Activated CD4-positive, alpha-beta memory T cell treated with anti-CD3 and anti-CD28 coated beads, Interleukin-2, amount 10 ng/mL, durations not matched to agents 7 days and 5 days (primary cell): ENCODE measurements around the gene PMPCB. TPM values are rescaled to one million over a fixed set of nuclear protein-coding genes. Genes with fewer than 3 reads are reported as not detected.

Source experiments
- CTCF ChIA-PET: fragments of 350-600 bp; sonication (Branson Sonifier 250); formaldehyde crosslinking; loops from one replicate; lab custom pipeline; 2021; ENCODE audit warnings: antibody characterized with exemption, inconsistent platforms; lab: Charles Lee
- POLR2A ChIA-PET: fragments of 350-600 bp; sonication (Branson Sonifier 250); formaldehyde crosslinking; loops from one replicate; lab custom pipeline; 2021; ENCODE audit warnings: antibody characterized with exemption; lab: Charles Lee
- DNase-seq: peaks from one replicate; pipeline ENCODE4 v3.0.0-alpha.2; 2020
- H3K27ac Mint-ChIP-seq: one replicate; pipeline ENCODE4 v1.8.0; 2021; ENCODE audit warnings: mild to moderate bottlenecking, mixed read lengths
- H3K27me3 Mint-ChIP-seq: one replicate; pipeline ENCODE4 v1.8.0; 2021; ENCODE audit warnings: mixed read lengths
- H3K36me3 Mint-ChIP-seq: one replicate; pipeline ENCODE4 v1.8.0; 2021; ENCODE audit warnings: low read depth, mixed read lengths
- H3K4me1 Mint-ChIP-seq: one replicate; pipeline ENCODE4 v1.8.0; 2021; ENCODE audit warnings: mixed read lengths
- H3K4me3 Mint-ChIP-seq: one replicate; pipeline ENCODE4 v1.8.0; 2021; ENCODE audit warnings: mild to moderate bottlenecking, mixed read lengths
- H3K9me3 Mint-ChIP-seq: one replicate; pipeline ENCODE4 v1.8.0; 2021; ENCODE audit warnings: mixed read lengths
- total RNA-seq, 2 experiments: library from RNA; stranded (reverse); gene quantifications; one replicate each; pipeline ENCODE4 v1.2.3, GENCODE V29; 2021

PMPCB gene
- total RNA-seq, 2 experiments from 2014 or later = 63.9 TPM

DNA sequence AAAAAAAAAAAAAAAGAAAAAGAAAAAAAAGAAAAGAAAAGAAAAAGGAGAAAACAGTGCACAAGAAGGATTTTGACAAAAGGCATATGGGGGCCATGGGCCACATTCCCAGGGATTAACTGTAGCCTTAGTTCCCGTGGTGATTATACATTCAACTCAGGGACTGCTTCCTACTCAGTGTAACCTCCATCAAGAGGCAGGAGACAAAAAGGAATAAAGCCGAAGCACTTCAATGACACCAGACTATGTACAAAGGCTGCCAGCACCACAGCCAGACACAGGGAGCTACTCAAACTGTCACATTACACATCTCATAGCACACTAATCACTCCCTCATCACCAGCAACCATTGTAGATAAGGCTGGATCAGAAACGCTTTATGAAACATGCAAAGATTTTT is 5.1 kb upstream of the PMPCB start:
- H3K4me1 Mint-ChIP-seq = peaks cover 16% of the 10 kb centered on the region
- H3K36me3 Mint-ChIP-seq = no peaks in the 10 kb centered on the region
- DNase-seq = no peak
- no peak overlapping the region for H3K4me3 Mint-ChIP-seq
- no peaks in the 10 kb centered on the region for H3K9me3 Mint-ChIP-seq
- ChIA-PET POLR2A (no interaction called here), CTCF (interaction anchor here (0.6 to 0.7 kb wide), 2 partner anchors 12 to 70 kb away, joined by 3 to 5 read pairs; no protein-coding TSS in a partner anchor)
- H3K27ac Mint-ChIP-seq = no peak overlapping the region
- peaks cover 13% of the 10 kb centered on the region for H3K27me3 Mint-ChIP-seq

DNA sequence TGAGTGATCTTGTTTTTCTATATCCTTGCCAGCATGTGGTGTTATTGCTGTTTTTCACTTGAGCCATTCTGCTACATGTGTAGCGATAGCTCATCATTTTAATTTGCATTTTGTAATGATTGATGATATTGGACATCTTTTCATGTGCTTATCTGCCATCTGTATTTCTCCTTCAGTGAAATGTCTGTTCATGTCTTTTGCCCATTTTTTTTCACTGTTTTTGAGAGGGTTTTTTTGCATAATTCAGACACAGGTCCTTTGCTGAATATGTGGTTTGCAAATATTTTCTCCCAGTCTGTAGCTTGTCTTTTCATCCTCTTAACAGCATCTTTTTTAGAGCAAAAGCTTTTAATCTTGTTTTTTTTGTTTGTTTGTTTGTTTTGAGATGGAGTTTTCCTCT is 3.7 kb upstream of the PMPCB start:
- Mint-ChIP-seq H3K4me3 (no peak overlapping the region), H3K9me3 (no peaks in the 10 kb centered on the region), H3K27me3 (peaks cover 13% of the 10 kb centered on the region), H3K4me1 (peaks cover 24% of the 10 kb centered on the region), H3K36me3 (peaks cover 6% of the 10 kb centered on the region), H3K27ac (no peak overlapping the region)
- ChIA-PET CTCF (interaction anchor here (1.3 kb wide), 1 partner anchor 116 kb away, joined by 3 read pairs; no protein-coding TSS in a partner anchor), POLR2A (no interaction called here)
- no peak for DNase-seq

DNA sequence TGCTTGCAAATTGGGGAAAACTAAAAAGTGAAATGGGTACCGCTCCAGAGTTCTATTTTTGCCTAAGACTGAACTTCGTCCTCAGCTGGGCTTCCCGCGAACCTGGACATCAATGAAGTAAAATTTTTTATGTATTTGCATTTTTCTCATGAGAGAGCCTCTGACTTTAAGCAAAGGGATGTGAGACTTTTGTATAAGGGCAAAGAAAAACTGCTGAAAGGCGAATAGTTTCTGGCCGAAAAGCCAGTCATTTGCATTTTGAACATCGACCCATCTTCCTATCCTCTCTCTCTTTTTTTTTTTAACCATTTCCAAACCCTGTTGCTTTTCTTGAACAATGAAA is 573 bp downstream of the PMPCB start:
- CTCF ChIA-PET = interaction anchor here (1.0 to 1.7 kb wide), 5 partner anchors 8 to 111 kb away, joined by 3 to 8 read pairs (median 3); partner anchors contain the start of gene DNAJC2
- peak overlapping the region; percentile 86 for H3K27ac Mint-ChIP-seq
- DNase-seq = no peak
- H3K4me1 Mint-ChIP-seq = peaks cover 45% of the 10 kb centered on the region
- peaks cover 4% of the 10 kb centered on the region for H3K27me3 Mint-ChIP-seq
- H3K9me3 Mint-ChIP-seq = no peaks in the 10 kb centered on the region
- POLR2A ChIA-PET = interaction anchor here (1.4 to 2.0 kb wide), 2 partner anchors 9 to 51 kb away, joined by 9 to 12 read pairs; partner anchors contain the start of gene PSMC2
- peak overlapping the region; percentile 92 for H3K4me3 Mint-ChIP-seq
- H3K36me3 Mint-ChIP-seq = peaks cover 39% of the 10 kb centered on the region

DNA sequence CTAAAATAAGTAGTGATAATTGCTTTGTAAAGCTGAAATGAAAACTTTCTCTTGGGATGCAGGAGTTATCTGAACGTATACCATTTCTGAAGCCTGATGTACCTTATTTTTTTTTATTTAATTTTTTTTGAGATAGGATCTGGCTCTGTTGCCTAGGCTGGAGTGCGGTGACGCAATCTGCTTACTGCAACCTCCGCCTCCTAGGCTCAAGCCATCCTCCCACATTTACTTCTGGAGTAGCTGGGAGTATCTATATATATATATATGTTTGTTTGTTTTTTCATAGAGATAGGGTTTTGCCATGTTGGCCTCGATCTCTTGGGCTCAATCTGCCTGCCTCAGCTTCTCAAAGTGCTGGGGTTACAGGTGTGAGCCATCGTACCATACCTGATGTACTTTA is 2.4 kb downstream of the PMPCB start:
- H3K4me3 Mint-ChIP-seq = no peak overlapping the region
- CTCF ChIA-PET = no interaction called here

DNA sequence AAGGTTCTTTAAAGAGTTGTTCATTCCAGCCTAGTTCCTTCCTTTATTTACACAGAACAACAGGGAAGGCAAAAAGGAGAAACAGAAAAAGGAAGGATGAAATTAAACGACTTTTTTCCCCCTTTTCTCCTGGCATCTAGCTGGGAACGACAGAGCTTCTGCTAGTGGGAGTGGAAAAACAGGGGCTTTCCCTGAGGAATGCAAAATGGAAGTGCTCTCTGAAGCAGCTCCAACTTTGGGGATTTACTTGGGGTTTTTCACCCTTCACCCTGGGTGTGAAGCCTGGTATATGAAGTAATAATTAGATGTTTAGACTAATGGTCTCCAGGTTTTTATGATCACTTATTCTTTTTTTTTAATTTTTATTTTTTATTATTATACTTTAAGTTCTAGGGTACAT is 4.2 kb downstream of the PMPCB start:
- Mint-ChIP-seq H3K27ac (no peak overlapping the region), H3K27me3 (no peaks in the 10 kb centered on the region), H3K4me1 (peaks cover 49% of the 10 kb centered on the region), H3K4me3 (no peak overlapping the region), H3K36me3 (peaks cover 67% of the 10 kb centered on the region), H3K9me3 (no peaks in the 10 kb centered on the region)
- CTCF ChIA-PET = interaction anchor here (1.0 kb wide), 1 partner anchor 13 kb away, joined by 3 read pairs; no protein-coding TSS in a partner anchor
- DNase-seq = no peak
- POLR2A ChIA-PET = no interaction called here

More for the DNA sequence above, 2.4 kb downstream of the PMPCB start:
- H3K27me3 Mint-ChIP-seq = no peaks in the 10 kb centered on the region
- H3K4me1 Mint-ChIP-seq = peaks cover 52% of the 10 kb centered on the region
- POLR2A ChIA-PET = interaction anchor here (0.9 to 1.8 kb wide), 3 partner anchors 10 to 48 kb away, joined by 3 to 5 read pairs (median 3); partner anchors contain the start of gene PSMC2
- no peak overlapping the region for H3K27ac Mint-ChIP-seq
- peaks cover 55% of the 10 kb centered on the region for H3K36me3 Mint-ChIP-seq
- H3K9me3 Mint-ChIP-seq = no peaks in the 10 kb centered on the region
- DNase-seq = no peak

DNA sequence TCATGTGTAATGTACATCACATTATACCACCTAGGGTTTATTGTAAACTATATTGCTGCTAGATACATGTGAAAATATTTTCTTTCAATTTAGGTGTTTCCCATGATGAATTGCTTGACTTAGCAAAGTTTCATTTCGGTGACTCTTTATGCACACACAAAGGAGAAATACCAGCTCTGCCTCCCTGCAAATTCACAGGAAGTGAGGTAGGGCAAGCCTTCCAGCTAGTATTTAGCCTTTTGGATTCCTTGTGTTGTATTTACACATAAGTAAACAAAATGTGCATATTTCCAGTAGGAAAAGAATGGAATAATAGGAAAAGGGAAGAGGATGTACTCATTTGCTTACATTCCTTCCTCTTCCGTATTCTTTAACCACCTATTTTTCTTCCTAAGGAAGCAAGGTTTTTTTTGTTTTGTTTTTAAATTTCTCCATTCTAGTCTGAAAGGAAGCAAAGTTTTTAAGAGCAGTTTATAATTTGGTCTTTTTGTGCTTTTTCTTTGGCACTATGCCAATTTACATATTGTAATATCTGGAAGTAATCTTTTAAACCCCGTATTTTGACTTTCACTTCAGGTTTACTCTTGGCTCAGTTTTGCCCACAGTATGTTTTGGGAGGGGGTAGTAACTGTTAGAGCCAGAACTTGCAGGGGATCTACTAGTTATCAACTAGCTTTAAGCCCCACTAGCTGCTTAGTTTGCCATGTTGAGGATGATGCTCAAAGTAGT is 10.4 kb downstream of the PMPCB start:
- DNase-seq = no peak
- Mint-ChIP-seq H3K4me1 (peaks cover 21% of the 10 kb centered on the region), H3K27me3 (no peaks in the 10 kb centered on the region), H3K4me3 (no peak overlapping the region), H3K27ac (no peak overlapping the region), H3K9me3 (no peaks in the 10 kb centered on the region), H3K36me3 (peaks cover 73% of the 10 kb centered on the region)
- CTCF ChIA-PET = no interaction called here
- POLR2A ChIA-PET = interaction anchor here (1.5 to 1.8 kb wide), 2 partner anchors 10 to 36 kb away, joined by 6 to 9 read pairs; partner anchors contain the start of genes DNAJC2 and PMPCB

DNA sequence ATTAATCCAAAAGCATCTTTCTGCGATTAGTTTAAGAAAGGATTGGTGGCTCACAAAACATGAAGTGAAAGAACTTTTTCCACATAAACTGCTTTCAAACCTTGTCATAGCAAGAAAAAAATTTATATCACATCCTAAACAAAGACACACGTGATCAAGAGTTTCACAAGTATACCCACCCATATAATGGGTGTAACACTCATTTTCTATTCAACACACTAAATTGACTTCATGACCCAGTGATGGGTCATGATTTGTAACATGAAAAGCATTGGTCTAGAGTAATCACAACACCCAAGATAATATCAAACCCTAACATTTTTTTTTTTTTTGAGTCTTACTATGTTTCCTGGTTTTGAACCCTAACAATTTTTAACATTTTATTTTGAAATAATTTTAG is 17.6 kb downstream of the PMPCB start:
- H3K27ac Mint-ChIP-seq = no peak overlapping the region
- peaks cover 10% of the 10 kb centered on the region for H3K4me1 Mint-ChIP-seq
- H3K9me3 Mint-ChIP-seq = no peaks in the 10 kb centered on the region
- H3K36me3 Mint-ChIP-seq = peaks cover 88% of the 10 kb centered on the region
- POLR2A ChIA-PET = no interaction called here
- no peak for DNase-seq
- CTCF ChIA-PET = interaction anchor here (0.9 to 1.0 kb wide), 2 partner anchors 14 kb away, joined by 3 read pairs; no protein-coding TSS in a partner anchor
- no peak overlapping the region for H3K4me3 Mint-ChIP-seq
- no peaks in the 10 kb centered on the region for H3K27me3 Mint-ChIP-seq

DNA sequence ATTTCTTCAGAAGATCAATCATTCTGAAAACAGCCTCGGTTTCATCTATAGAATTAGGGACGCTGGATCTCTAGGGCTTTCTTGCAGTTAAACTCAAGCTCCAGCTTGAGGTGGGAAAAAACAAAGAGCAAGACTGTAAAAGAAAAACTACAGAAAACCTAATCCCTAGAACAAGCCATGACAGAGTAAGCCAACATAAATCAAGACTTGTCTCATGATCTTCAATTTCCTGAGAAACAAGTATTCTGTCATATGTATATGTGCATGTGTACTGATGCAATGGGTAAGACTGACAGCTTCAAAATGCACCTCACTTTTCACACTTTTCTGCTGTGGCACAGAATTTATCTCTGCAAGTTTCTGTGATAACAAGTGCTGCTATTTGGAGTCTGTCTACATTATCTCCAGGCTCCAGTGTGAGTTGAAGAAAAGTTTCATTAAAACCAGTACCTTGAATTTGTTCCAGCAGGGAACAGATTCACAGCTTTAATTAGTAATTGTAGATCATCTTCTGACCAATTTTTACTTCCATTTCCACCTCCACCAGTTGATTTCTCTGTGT is 19.2 kb downstream of the PMPCB start:
- Mint-ChIP-seq H3K27me3 (no peaks in the 10 kb centered on the region), H3K36me3 (peaks cover 81% of the 10 kb centered on the region), H3K27ac (peak overlapping the region; percentile 3), H3K4me3 (no peak overlapping the region), H3K4me1 (peaks cover 10% of the 10 kb centered on the region), H3K9me3 (no peaks in the 10 kb centered on the region)
- POLR2A ChIA-PET = interaction anchor here (0.7 to 1.0 kb wide), 3 partner anchors 11 to 18 kb away, joined by 3 read pairs; no protein-coding TSS in a partner anchor
- CTCF ChIA-PET = no interaction called here
- no peak for DNase-seq

DNA sequence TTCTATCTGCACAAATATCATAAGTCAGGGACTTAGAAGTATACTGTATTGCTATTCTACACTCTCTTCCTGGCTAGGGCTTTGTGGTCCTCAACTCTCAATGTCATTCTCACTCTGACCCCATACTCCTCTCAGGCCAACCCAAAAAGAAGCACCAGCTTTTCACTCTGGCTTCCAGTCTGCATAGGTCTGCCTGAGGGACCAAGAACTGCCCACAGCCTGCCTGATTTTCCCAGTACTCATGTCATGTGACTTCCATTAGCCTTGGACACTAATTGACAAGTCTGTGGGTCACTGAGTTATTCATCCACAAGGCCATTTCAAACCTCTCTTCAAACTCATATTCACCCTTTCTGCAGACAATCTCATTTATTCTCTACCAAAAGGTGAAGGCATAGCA is 19.8 kb downstream of the PMPCB start:
- peaks cover 10% of the 10 kb centered on the region for H3K4me1 Mint-ChIP-seq
- H3K9me3 Mint-ChIP-seq = no peaks in the 10 kb centered on the region
- peaks cover 77% of the 10 kb centered on the region for H3K36me3 Mint-ChIP-seq
- H3K27ac Mint-ChIP-seq = peak overlapping the region; percentile 3
- no peaks in the 10 kb centered on the region for H3K27me3 Mint-ChIP-seq
- no peak overlapping the region for H3K4me3 Mint-ChIP-seq
- CTCF ChIA-PET = no interaction called here
- no peak for DNase-seq
- POLR2A ChIA-PET = interaction anchor here (0.7 to 1.0 kb wide), 3 partner anchors 11 to 18 kb away, joined by 3 read pairs; no protein-coding TSS in a partner anchor

DNA sequence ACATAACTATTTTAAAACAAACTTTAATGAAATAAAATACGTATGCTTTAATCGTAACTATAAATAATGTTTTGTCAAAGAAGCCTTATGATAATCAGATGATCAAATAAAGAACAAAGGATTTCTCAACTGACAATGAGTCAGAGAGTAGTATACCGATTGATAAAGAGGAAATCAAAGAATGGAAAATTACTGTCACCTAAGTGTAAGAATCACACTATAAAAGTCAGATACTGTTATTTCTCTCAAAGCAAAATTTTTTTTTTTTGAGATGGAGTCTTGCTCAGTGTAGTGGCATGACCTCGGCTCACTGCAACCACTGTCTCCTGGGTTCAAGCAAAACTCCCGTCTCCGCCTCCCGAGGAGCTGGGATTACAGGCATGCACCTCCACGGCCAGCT is 28.5 kb downstream of the PMPCB start:
- H3K36me3 Mint-ChIP-seq = peaks cover 44% of the 10 kb centered on the region
- ChIA-PET POLR2A (no interaction called here), CTCF (interaction anchor here (1.9 kb wide), 1 partner anchor 17 kb away, joined by 4 read pairs; no protein-coding TSS in a partner anchor)

DNA sequence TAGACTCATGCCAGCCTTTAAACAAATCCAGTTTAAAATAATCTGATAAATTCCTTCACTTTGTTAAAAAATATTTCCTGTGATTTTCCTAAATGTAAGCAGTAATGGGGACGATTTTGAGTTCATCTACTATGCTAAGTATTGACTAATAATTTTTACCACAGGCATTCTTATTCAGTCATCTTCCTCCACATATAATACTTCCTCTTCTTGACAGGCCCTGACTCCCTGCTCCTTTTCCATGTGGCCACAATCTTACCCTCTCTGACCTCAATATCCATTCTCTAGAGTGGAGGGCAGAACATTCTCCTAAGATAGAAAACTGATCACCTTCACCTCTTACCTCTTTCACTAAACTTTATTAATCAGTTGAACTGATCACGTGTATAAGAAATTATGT is 39.5 kb downstream of the PMPCB start:
- Mint-ChIP-seq H3K27ac (no peak overlapping the region), H3K4me1 (peaks cover 22% of the 10 kb centered on the region), H3K9me3 (no peaks in the 10 kb centered on the region), H3K4me3 (no peak overlapping the region), H3K27me3 (no peaks in the 10 kb centered on the region), H3K36me3 (peaks cover 57% of the 10 kb centered on the region)
- ChIA-PET POLR2A (no interaction called here), CTCF (no interaction called here)
- no peak for DNase-seq

More for the DNA sequence above, 28.5 kb downstream of the PMPCB start:
- DNase-seq = no peak
- H3K27ac Mint-ChIP-seq = no peak overlapping the region
- H3K4me3 Mint-ChIP-seq = no peak overlapping the region
- peaks cover 7% of the 10 kb centered on the region for H3K4me1 Mint-ChIP-seq
- no peaks in the 10 kb centered on the region for H3K27me3 Mint-ChIP-seq
- no peaks in the 10 kb centered on the region for H3K9me3 Mint-ChIP-seq

DNA sequence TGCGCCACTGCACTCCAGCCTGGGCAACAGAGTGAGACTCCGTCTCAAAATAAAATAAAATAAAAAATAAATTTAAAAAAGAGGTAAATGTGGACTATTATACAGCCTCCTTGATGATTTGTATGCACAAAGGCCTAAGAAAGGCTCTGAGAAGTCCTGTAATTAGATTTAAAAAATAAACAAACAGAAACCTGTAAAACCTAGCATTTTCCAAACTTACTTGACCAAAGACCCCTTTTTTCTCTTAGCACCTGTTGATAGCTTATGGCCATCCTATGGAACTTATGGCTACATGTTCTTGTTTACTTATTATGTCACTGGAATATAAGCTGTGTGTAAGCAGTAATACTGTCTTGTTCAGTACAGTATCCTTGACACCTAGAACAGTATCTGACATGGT is 41.6 kb downstream of the PMPCB start:
- POLR2A ChIA-PET = interaction anchor here (1.2 kb wide), 1 partner anchor 9 kb away, joined by 3 read pairs; the partner anchor contains the start of gene PSMC2
- no peak overlapping the region for H3K27ac Mint-ChIP-seq
- CTCF ChIA-PET = no interaction called here

DNA sequence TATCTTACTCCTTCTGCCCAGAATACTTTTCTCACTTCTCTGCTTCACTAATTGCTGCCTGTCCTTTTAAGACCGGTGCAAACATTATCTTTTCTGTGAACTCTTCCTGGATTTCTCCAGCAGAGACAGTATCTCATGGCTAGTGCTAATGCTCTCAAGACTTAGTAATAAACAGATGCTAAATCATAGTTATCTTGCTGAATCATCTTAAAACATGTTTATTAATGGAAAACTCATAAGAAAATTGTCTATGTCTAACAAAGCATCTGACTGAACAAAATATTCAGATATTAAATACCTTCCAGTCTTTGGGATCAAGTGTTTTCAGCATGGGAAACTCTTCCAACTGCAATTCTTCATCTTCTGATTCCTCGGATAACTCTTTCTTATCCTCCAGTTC is 44.2 kb downstream of the PMPCB start:
- Mint-ChIP-seq H3K36me3 (peaks cover 52% of the 10 kb centered on the region), H3K4me1 (peaks cover 48% of the 10 kb centered on the region), H3K27me3 (no peaks in the 10 kb centered on the region), H3K4me3 (no peak overlapping the region), H3K27ac (no peak overlapping the region), H3K9me3 (no peaks in the 10 kb centered on the region)
- DNase-seq = no peak
- POLR2A ChIA-PET = no interaction called here
- CTCF ChIA-PET = no interaction called here

More for the DNA sequence above, 41.6 kb downstream of the PMPCB start:
- Mint-ChIP-seq H3K9me3 (no peaks in the 10 kb centered on the region), H3K27me3 (no peaks in the 10 kb centered on the region), H3K4me1 (peaks cover 33% of the 10 kb centered on the region), H3K36me3 (peaks cover 51% of the 10 kb centered on the region), H3K4me3 (no peak overlapping the region)
- DNase-seq = no peak
